ENCODE measurements around the gene PTPN18.
"Not testable (repeated sequence)": the region's sequence is repeated elsewhere in the genome, so short reads cannot be mapped to it uniquely, and the experiment has no call there.

PTPN18 gene, protein sequence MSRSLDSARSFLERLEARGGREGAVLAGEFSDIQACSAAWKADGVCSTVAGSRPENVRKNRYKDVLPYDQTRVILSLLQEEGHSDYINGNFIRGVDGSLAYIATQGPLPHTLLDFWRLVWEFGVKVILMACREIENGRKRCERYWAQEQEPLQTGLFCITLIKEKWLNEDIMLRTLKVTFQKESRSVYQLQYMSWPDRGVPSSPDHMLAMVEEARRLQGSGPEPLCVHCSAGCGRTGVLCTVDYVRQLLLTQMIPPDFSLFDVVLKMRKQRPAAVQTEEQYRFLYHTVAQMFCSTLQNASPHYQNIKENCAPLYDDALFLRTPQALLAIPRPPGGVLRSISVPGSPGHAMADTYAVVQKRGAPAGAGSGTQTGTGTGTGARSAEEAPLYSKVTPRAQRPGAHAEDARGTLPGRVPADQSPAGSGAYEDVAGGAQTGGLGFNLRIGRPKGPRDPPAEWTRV

DNA sequence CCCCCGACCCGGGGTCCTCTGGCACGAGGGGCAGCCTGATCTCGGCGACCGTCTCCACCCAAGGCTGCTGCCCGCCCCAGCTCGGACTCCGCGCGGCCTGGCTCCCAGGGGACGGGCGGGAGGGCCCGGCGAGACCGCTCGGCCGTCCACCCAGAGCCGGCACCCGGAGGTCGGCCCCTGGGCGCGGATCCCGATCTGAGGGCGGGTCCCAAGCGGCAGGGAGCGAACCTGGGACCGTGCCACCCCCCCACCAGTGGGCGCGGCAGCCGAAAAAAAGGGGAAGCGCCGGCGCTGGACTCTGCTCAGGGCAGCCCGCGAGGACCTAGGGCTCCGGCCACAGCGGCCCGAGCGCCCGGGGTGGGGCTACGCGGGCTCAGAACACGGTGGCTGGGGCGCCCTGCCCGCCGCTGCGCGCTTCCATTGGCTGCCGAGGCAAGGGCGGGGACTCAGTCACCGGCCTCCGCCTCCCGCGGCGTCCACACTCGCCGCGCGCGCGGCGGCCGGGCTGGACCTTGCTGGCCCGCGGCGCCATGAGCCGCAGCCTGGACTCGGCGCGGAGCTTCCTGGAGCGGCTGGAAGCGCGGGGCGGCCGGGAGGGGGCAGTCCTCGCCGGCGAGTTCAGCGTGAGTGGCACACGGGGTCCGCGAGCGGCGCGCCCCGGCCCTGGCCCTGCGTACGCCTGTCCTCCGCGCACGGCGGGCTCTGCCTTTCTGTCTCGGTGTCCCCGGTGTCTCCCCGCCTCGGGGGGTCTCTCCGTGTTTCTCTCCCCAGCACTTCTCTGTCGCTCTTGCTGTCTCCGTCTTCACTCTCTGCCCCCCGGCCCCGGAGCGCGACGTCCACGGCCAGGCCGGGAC is at the start of gene PTPN18:
Gene PTPN18, plus strand, starts transcription at position 479 of the 854 bp plus-strand sequence. Its CDS starts 52 bp downstream, at position 531.
- peak; percentile 83 for DNase-seq (ENCODE audit: low spot score)

GRCh38 chr2:130307850-130308249 is 48.0 kb upstream of the PTPN18 start:
- no peak for DNase-seq (ENCODE audit: low spot score)

DNA sequence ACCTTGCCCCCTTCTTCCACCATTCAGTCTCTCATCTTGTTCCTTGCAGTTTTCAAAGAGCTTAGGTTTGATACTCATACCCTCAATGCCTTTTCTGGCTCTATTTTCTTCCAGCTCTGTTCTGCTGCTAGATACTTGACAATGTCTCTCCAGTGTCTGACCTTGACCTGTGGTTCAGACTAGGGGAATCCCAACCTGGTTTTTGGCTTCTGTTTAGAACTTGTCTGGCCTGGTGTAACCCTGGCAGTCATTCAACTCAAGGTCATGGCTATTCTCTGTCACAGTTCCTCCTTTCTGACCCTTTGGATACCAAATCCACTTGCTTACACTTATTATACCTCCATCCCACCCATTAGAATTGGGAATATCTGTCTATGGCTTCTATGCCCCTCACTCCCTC is 45.0 kb upstream of the PTPN18 start:
- DNase-seq (ENCODE audit: low spot score) = no peak

DNA sequence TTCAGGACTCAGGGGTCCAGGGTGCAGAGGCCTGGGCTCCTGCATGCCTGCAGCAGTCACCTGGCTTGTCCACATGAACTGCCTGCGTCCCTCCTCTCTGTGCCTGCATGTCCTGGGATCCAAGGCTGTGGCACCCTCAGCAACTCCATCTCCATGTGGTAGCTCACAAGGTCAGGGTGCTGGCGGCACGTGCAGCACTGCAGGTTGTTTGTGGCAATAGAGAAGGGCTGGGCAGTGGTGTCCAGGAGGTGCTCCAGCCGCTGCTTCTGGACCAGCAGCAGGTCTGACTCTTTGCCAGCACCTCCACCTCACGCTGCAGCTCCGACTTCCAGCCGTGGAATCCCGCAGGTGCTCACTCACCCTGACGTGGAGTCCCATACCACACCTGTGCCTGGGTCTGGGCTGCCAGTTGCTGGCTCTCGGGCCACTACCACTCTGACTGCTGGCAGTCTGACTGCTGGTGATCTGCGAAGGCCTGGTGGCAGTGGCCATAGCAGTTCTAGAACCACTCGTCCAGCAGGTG is 42.0 kb upstream of the PTPN18 start:
- DNase-seq (ENCODE audit: low spot score) = no peak

DNA sequence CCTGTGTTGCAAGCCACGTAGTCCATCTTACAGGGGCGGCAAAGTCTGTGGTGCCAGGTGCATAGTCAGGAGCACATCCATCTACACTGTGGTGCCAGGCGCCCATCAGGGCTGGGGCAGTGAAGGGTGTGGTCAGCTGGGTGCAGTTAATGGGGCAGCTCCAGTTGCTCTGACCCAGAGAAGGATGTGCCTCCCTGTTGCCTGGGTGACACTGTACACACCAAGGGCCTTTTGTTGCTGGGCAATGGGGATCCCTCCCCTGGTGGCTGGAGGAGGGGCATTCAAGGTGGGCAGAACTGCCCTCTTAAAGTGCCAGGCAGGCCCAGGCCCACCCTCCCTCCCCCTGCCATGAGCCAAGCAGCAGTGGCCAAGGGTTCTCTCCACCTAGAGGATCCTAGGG is 41.5 kb upstream of the PTPN18 start:
- DNase-seq (ENCODE audit: low spot score) = no peak

DNA sequence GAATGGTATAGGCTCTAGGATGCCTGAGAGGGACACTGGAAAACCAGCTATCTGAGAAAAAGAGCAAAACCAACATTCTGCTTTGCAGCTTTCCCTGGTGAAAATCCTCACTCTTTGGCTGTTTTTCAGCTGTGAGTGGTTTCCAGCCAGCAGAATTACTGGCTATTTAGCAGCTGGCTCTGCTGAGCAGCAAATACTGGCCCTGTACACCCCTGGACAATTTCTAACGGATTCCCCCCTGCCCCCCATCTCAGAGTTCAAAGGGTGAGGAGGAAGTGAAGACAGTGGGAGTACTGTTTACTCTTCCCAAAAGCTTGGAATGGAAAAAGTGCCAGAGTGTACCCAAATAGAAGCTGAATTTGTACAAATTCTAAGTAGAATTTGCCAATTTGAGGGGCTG is 39.3 kb upstream of the PTPN18 start:
- DNase-seq (ENCODE audit: low spot score) = no peak

- DNase-seq (ENCODE audit: low spot score) = no peak
Observed at GRCh38 chr2:130318906-130319305, 37.0 kb upstream of the PTPN18 start.

GRCh38 chr2:130319536-130319935 is 36.3 kb upstream of the PTPN18 start:
- no peak for DNase-seq (ENCODE audit: low spot score)

- no peak for DNase-seq (ENCODE audit: low spot score)
Observed at GRCh38 chr2:130327703-130328527, 27.9 kb upstream of the PTPN18 start.

DNA sequence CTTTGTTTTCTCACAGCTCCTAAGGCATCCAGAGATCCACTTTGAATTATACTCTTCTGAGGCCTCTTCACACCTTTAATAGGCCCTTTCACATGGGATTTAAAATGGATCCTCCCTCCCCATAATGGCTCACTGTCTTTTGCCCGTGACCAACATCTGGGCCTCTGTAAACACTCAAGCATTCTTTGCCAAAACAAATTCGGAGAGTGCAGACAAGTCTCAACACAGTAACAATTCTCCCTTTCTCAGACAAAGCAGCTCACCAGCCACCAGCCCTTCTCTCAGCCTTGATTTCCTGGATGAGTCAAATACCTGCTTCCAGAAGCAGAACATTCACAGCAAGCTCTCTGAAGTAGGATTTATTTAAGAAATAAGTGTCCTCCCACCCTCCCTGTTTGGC is 27.1 kb upstream of the PTPN18 start:
- no peak for DNase-seq (ENCODE audit: low spot score)

DNA sequence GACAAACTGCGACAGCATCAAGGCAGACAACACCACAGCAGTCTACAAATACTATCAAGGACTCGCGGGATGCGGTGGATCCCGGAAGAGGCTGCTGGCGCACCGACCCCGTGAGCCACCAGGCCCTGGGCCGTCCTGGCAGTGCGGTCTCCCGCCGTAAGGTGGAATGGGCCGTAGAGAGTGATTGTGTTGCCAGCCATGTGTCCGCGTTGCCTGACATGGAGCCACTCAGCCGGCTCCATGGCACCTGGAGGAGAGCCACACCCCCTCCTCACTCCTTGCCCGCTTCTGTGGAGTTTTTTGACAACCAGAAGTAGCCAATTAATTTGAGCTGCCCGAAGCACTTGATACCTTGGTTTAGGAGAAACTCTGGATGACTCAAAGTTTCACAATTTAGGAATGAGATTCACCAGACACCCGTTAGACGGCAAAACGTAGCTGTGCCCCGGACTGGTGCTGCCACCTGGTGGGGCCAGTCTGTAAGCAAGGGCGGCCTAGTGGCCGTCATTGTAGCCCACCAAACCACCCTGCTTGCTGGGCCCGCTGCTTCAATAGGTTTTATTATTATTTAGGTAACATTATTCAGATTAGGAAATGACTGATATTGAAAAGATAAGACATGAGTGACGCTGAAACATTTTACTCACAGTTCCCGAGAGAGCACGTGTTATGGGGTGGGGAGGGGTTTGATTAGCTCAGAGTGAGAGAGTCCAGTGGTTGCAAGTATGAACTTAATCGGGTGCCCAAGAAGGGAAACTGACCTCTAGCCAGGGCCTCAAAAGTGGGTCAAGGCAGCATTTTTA is 23.4 kb upstream of the PTPN18 start:
- DNase-seq (ENCODE audit: low spot score) = peak; percentile 50

DNA sequence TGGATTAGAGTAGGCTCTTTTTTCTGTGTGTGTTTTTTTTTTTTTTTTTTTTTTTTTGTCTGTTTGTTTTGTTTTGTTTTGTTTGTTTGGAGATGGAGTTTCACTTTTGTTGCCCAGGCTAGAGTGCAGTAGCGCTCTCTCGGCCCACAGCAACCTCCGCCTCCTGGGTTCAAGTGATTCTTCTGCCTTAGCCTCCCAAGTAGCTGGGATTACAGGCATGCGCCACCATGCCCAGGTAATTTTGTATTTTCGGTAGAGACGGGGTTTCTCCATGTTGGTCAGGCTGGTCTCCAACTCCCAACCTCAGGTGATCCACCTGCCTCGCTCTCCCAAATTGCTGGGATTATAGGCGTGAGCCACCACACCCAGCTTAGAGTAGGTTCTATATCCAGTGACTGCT is 22.6 kb upstream of the PTPN18 start:
- DNase-seq (ENCODE audit: low spot score) = not testable (repeated sequence)

DNA sequence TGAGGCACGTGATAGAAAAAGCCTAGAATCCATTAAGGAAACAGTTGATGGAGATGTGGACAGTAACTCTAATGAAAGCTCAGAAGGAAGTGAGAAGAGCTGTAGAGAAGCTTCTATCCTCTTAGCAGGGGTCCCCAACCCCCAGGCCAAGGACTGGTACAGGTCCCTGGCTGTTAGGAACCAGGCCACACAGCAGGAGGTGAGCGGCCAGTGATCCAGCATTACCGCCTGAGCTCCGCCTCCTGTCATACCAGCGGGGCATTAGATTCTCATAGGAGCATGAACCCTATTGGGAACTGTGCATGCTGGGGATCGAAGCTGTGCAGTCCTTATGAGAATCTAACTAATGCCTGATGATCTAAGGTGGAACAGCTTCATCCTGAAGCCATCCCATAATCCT is 21.8 kb upstream of the PTPN18 start:
- DNase-seq (ENCODE audit: low spot score) = no peak

DNA sequence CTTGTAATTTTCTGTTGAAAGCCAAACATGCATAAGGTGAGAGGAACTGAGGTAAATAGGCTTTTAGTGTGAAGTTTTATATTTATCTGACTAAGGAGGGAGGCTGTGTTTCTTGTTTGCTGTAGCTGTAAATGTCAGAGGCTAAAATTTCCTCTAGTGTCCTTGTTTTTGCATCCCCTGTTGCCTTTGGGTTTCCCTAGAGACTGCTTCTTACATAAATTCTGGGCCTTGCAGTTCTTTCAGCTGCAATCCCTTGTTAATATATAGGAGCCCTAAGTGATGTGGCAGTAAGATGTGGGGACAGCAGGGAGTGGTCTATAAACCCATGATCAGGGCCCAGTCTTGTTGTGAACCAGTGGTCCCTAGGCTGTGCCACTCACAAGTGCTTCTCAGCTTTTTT is 20.6 kb upstream of the PTPN18 start:
- no peak for DNase-seq (ENCODE audit: low spot score)

DNA sequence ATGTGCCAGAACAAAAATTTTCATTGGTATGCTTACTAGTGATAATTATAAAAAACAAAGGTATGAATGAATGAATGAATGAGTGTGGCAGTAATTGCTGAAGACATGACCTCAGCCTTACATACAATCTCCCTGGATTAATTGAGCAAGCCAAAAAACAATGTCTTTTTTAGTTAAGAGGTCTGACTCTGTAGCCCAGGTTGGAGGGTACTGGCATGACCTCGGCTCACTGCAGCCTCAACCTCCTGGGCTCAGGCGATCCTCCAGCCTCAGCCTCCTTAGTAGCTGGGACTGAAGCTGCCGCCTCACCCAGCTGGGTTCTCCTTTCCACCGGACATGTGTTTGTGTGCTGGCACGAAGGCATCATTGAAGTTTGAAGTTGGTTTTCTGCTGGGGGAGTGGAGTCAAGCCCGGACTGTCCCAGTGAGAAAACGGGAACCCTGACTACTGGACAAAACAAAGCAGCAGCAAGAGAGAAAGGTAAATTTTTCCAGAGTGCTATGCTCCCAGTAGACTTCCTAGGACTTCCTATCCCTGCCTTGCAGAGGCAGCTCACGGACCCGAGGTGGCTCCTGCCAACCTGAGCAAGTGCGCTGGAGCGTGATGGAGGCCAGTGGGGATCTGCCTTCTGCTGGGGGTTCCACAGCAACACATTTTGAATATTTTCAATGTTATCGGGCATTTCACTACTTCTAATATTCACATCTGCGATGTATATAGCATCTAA is 19.5 kb upstream of the PTPN18 start:
- no peak for DNase-seq (ENCODE audit: low spot score)

DNA sequence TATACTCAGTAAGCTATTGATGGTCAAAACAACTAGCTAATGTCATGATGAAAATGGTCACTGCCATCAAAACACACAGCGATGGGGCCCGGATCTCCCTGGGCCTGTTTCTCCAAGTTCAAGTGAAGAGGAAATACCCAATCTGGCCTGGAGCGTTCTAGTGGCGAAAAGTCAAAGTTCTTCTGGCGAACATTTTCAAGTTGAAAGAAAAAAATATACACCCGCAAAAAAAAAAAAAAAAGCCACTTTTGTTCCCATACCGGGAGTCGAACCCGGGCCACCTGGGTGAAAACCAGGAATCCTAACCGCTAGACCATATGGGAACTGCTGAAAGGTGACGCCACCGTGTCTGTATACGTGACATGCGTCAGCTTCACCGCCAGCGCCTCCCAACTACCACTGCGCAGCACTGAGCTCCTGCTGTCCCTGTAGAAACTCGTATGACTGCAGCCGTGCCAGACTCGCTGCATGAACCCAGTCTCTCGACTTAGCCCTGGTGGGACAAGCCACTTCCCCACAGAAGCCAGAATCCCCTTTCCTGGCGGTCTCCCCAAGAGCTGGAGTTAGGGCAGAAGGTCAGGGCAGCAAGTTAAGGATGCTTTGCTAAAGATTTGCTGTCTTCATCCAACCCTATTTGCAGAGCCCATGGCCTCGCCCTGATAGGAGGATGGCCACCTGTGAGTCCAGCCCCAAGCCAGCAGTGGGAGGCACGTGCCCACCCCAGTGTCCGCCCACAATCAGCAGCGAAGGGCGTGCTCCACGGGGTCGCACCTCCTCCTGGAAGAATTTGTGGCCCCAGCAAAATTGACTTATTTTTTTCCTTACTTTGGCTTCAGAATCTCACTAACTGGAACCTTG is 18.8 kb upstream of the PTPN18 start:
- DNase-seq (ENCODE audit: low spot score) = peak; percentile 78

GRCh38 chr2:130337735-130338325 is 18.0 kb upstream of the PTPN18 start:
- no peak for DNase-seq (ENCODE audit: low spot score)

- no peak for DNase-seq (ENCODE audit: low spot score)
Observed at GRCh38 chr2:130338793-130339345, 17.0 kb upstream of the PTPN18 start.
